ENCODE data around the gene OR1J4. TPM values are rescaled to one million over a fixed set of nuclear protein-coding genes. Genes with fewer than 3 reads are reported as not detected.
"Not testable (repeated sequence)": the region's sequence is repeated elsewhere in the genome, so short reads cannot be mapped to it uniquely, and the experiment has no call there.

The OR1J4 gene
- not detected for polyA plus RNA-seq (ENCODE audit: insufficient read depth in 1 of 5, insufficient read length in 5 of 5, low replicate concordance in 1 of 5)
- long read RNA-seq, donor 1, result 0 reads
- long read RNA-seq, donor 2, result 0 reads
- long read RNA-seq, donor 3, result 0 reads
- long read RNA-seq, donor 4, result 0 reads
- long read RNA-seq, donor 5, result 0 reads
- long read RNA-seq, donor 6, result 0 reads
- long read RNA-seq, donor 7, result 0 reads
- long read RNA-seq, donor 8, result 0 reads

GRCh38 chr9:122518841-122519240 lies at the start of gene OR1J4:
TSS of gene OR1J4 (plus strand) at chr9:122519141. CDS start at chr9:122519141, 0 bp downstream.
- no peak for DNase-seq

DNA sequence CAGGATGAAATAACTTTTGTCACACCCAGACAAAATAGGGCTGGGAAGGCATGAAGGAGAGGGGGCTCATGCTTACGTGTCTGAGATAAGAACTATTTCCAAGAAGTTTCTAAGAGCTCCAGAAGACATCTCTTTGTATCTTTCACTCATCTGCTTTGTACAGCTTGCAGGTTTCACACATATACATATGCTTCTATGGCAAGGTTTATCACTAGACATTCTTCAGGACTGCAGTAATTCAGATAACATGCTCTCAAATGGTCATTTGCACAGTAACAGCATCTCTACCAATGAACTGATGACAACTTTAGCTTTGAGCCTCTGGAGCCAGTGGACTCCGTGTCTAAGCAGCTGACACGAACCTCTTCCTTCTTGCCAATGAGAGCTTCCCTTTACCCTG lies 44.4 kb upstream of the OR1J4 start:
- no peak for DNase-seq

GRCh38 chr9:122475717-122476116 lies 43.2 kb upstream of the OR1J4 start:
- no peak for DNase-seq

DNA sequence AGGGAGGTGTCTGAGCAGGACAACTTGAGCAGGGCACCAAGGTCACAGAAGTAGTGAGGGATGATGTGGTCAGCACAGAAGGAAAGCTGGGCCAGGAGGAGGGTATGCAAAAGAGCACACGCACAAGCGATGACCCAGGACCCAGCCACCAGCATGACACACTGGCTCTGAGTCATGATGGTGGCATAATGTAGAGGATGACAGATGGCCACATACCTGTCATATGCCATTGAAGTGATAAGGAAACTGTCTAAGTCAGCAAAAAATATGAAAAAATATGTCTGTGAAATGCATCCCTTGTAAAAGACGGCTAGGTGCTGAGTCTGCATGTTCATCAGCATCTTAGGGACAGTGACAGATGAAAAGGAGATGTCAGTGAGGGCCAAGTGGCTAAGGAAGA lies 41.6 kb upstream of the OR1J4 start:
- no peak for DNase-seq

DNA sequence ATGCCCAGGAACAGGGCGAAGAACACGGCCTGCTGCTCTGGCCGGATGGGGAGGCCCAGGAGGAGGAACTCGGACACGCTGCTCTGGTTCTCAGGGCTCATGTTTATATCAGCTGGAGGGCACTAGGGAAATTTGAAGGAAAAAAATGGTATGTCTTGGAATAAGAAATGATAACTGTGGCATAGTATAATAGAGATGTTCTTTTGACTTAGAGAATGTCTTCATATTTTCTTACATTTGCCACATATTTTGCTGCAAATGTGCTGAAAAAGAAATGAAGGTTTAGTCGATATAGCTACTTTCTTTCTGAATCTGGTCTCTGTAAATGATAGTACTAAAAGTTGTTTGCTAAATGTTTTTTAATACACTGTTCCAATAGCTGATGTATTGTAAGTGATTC lies 41.1 kb upstream of the OR1J4 start, which contains the start of gene OR1J1:
Gene OR1J1, minus strand, starts transcription at position 101 of the 400 bp plus-strand sequence. Its CDS starts 0 bp downstream, at position 101.
- no peak for DNase-seq

- no peak for DNase-seq
Measured at GRCh38 chr9:122479062-122479461, 39.9 kb upstream of the OR1J4 start.

DNA sequence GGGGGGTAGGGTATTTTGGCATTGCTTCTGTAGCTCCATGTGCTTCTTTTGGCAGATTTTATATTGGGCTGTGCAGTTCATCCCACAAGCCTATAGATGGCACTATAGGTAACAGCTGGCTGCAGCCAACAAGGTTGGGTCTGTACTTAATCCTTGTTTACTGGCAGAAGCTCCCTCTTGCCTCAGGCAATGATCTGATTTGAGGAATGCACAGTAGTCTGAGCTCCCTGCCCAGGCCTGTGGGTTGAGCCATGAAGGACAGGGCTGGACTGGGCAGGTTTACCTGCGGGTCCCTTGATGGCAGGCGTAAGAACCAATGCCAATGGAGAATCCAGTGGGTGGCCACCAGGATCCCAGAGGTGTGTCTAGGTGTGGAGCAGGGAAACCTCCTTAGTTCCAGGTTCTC lies 20.1 kb upstream of the OR1J4 start:
- no peak for DNase-seq

- no peak for DNase-seq
Measured at GRCh38 chr9:122506964-122507363, 12.0 kb upstream of the OR1J4 start.

DNA sequence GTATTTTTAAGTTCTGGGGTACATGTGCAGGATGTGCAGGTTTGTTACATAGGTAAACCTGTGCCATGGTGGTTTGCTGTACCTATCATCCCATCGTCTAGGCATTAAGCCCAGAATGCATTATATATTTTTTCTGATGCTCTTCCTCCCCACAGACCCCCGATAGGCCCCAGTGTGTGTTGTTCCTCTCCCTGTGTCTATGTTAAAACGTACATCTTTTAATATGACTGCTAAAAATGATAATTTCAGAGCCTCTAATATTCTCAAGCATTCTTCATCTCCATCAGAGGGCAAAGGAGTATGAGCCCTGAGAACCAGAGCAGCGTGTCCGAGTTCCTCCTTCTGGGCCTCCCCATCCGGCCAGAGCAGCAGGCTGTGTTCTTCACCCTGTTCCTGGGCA lies 8.4 kb upstream of the OR1J4 start, which contains the start of gene OR1J2:
Gene OR1J2, plus strand, starts transcription at position 301 of the 400 bp plus-strand sequence. Its CDS starts 0 bp downstream, at position 301.
- DNase-seq, result no peak

DNA sequence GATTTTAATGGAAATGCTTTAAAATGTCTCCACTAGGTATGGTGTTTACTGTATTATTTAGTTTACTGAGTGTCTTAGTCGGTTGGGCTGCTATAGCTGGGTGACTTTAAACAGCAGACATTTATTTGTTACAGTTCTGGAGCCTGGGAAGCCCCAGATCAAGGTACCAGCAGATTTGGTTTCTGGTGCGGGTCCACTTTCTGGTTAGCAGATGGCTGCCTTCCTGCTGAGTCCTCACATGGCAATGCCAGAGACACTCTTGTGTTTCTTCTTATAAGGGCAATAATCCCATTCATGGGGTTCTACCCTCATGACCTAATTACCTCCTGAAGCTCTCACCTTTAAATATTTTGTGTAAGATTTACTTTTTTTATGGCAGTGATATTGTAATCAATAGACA lies 715 bp upstream of the OR1J4 start:
- DNase-seq, result no peak

GRCh38 chr9:122519376-122519775 lies 435 bp downstream of the OR1J4 start:
- DNase-seq, result no peak

- DNase-seq, result no peak
Measured at GRCh38 chr9:122526602-122527001, 7.7 kb downstream of the OR1J4 start.

DNA sequence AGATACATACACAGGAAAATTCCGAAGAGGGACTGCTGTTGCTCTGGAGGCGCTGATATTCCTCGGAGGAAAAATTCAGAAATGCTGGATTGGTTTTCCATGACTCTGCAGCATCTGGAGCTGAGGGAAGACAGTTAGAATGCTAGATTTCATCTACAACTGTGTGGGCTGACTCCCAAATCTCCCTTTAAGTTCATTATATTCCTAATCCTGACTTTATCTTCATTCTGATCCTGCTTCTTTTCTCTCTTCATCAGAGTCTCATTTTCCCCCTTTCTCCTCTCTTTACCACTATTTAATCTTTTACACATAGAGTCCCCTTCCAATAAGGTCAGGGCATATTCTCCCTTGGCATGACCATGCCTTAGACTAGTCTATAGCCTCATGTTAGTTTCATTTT lies 8.3 kb downstream of the OR1J4 start, which contains the start of gene OR1N1:
Gene OR1N1, minus strand, starts transcription at position 101 of the 400 bp plus-strand sequence. Its CDS starts 0 bp downstream, at position 101.
- no peak for DNase-seq

GRCh38 chr9:122531157-122531556 lies 12.2 kb downstream of the OR1J4 start:
- DNase-seq, result not testable (repeated sequence)

DNA sequence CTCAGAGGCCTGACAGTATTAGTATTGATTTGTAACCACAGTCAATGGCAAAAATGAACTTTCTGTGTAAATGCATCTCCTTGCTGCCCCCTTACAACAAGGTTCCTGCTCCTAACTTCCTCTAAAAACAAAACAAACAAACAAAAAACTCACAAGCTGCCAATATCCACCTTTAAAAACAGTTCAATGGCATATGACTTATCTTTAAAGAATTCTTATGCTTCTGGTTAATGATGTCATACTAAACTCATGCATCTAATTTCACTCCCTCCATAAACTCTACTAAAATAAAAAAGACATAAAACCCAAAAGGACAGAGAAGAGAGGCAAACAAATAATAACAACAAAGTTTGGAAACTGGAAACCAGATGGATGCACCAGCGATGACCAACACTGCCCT lies 17.2 kb downstream of the OR1J4 start:
- DNase-seq, result no peak

GRCh38 chr9:122537066-122537465 lies 18.1 kb downstream of the OR1J4 start:
- not testable (repeated sequence) for DNase-seq

DNA sequence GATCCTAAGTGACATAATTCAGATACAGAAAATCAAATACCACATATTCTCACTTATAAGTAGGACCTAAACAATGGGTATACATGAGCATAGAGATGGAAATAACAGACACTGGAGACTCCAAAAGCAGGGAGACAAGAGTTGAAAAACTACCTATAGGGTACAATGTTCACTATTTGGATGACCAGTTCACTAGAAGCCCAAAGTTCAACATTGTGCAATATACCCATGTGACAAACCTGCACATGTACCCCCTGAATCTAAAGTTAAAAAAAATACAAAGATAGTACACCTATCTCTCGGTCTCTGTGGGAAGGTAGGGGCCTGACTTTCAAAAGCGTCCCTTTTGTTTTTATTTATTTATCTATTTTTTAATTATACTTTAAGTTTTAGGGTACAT lies 19.8 kb downstream of the OR1J4 start:
- DNase-seq, result no peak

DNA sequence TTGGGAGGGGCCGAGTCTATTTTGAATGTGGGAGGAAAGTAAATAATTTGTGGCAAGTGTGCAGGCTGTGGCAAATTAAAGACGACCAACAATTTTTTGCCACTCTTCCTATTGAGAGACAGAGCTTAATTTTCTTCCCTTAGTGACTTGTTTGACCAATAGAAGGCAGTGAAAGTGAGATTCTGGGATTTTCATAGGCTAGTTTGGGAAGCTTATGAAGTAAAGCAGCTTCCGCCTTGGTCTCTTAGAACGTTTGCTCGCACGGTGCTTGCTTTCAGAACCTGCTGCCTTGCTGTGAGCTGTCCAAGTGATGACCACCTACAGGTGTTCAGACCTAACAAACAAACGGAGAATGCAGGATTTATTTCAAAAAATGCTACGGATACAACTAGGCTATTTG lies 27.3 kb downstream of the OR1J4 start:
- no peak for DNase-seq

- no peak for DNase-seq
Measured at GRCh38 chr9:122551371-122551770, 32.4 kb downstream of the OR1J4 start.

DNA sequence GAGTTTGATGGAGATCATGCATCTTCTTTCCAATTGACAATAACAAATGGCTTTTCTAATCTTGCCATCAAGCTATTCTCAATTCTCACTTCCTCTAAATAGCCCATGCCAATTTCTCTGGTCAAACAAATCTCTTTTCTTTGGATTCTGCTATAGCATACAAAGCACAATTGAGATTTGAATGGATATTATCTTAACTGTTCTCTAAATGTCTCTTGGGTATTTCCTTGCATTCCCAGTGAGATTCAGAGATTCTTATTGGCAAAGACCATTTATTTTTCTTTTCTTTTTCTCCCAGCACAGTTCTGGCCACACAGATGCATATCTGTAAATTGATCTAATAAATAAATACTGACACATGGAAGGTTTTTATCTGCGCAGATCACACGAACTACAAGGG lies 33.9 kb downstream of the OR1J4 start, which contains the start of gene OR1N2:
Gene OR1N2, plus strand, starts transcription at position 301 of the 400 bp plus-strand sequence. CDS start 100 bp downstream, outside the sequence.
- DNase-seq, result no peak

- DNase-seq, result no peak
Measured at GRCh38 chr9:122561446-122561845, 42.5 kb downstream of the OR1J4 start.

- no peak for DNase-seq
Measured at GRCh38 chr9:122562134-122562760, 43.3 kb downstream of the OR1J4 start.

DNA sequence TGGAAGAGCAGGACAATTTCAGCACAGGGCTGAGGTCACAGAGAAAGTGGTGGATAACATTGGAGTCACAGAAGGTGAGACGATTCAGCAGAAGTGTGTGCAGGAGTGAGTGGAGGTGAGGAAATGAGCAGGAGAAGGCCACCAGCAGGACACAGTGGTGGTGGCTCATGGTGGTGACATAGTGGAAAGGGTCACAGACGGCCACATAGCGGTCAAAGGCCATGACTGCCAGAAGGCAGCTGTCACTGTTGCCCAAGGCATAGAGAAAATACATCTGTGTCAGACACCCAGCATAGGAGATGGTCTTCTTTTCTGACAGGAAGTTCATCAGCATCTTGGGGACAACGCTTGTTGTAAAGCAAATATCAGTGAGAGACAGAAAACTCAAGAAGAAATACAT lies 49.0 kb downstream of the OR1J4 start:
- no peak for DNase-seq

Measured in right lung (tissue), 10 donors.